ENCODE data around the gene ANKRD28.

GRCh38 chr3:15676259-15676658 lies 121.5 kb downstream of the ANKRD28 start:
- no peak for TF ChIP-seq FOXP2 (optimal IDR thresholded peaks at IDR 0.05; ENCODE audit: borderline replicate concordance, extremely low read depth, extremely low read length, insufficient read depth)
- TF ChIP-seq POLR2AphosphoS5 (IDR thresholded peaks at IDR 0.05; ENCODE audit: low read depth, low read length), result no peak
- TF ChIP-seq SIN3A (IDR thresholded peaks at IDR 0.05; ENCODE audit: borderline replicate concordance, insufficient read depth, low read length), result no peak
- no peak for TF ChIP-seq TAF1 (IDR thresholded peaks at IDR 0.05; ENCODE audit: borderline replicate concordance, insufficient read depth, low read length)
- TF ChIP-seq REST (IDR thresholded peaks at IDR 0.05; ENCODE audit: insufficient read depth in 1 of 2, low read depth in 2 of 2, low read length in 2 of 2), result no peak
